CMK (cell line): ENCODE measurements around the gene CLPTM1L.
"Not testable (repeated sequence)": the region's sequence is repeated elsewhere in the genome, so short reads cannot be mapped to it uniquely, and the experiment has no call there.

ENCODE experiments used
- DNase-seq: peaks from one replicate; pipeline ENCODE4 v3.0.0-alpha.2; 2010; ENCODE audit warnings: low read depth

Gene CLPTM1L

GRCh38 chr5:1292139-1292538, 52.8 kb downstream of the CLPTM1L start:
- DNase-seq = no peak

GRCh38 chr5:1291611-1292080, 53.3 kb downstream of the CLPTM1L start:
- no peak for DNase-seq

DNA sequence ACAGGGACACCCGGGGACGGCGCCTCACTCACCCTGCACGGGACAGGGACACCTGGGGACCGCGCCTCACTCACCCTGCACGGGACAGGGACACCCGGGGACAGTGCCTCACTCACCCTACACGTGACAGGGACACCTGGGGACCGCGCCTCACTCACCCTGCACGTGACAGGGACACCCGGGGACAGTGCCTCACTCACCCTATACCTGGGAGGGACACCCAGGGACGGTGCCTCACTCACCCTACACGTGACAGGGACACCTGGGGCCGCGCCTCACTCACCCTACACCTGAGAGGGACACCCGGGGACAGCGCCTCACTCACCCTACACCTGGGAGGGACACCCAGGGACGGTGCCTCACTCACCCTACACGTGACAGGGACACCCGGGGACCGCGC, 53.9 kb downstream of the CLPTM1L start:
- DNase-seq = not testable (repeated sequence)

- DNase-seq = not testable (repeated sequence)
Measured at GRCh38 chr5:1289559-1289958, 55.3 kb downstream of the CLPTM1L start.

DNA sequence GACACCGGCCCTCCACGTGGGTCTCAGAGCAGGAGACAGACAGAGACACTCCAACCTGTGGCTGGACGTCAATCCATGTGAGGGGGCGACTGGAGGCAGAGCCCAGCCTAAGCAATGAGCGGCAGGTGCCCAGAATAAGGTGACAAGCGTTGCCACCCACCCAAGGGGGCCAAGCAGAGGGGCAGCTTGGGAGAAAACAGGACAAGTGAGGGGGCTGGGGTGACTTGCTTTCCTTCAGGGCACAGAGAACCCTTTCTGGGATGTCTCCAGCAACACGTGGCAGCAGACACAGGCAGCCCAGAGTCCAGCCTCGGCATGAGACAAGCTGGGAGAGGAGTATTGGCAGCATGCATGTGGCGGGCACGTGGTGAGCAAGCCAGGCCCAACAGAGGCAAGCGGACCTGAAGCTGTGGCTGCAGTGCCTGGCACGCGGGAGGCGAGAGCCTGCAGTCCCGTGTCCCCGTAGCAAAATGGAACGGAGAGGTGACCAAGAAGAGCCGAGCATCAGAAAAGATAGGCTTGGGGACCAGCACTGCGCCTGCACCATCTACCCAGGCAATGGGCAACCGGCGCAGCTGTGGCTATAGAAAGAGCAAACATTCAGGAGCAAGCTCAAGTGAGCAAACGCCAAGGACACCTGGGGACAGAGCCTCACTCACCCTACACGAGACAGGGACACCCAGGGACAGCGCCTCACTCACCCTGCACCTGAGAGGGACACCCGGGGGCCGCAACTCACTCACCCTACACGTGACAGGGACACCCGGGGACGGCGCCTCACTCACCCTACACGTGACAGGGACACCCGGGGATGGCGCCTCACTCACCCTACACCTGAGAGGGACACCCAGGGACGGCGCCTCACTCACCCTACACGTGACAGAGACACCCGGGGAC, 56.2 kb downstream of the CLPTM1L start:
- DNase-seq = no peak

- no peak for DNase-seq
Measured at GRCh38 chr5:1285883-1286291, 59.0 kb downstream of the CLPTM1L start.

DNA sequence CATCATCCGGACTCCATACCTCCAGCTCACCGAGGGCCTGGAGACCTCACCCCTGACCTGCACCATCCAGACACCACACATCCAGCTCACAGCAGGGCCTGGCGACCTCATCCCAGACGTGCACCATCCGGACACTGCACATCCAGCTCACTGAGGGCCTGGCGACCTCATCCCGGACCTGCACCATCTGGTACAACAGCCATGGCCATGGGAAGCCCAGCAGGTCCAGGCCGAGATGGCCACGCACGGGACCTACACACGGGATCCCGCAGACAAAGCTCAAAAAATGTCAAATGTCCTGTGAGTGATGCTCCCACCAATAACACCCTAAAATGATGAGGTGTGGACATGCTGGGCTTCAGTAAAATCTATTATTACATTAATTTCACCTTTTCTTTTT, 59.8 kb downstream of the CLPTM1L start:
- no peak for DNase-seq

- not testable (repeated sequence) for DNase-seq
Measured at GRCh38 chr5:1284336-1284970, 60.4 kb downstream of the CLPTM1L start.

DNA sequence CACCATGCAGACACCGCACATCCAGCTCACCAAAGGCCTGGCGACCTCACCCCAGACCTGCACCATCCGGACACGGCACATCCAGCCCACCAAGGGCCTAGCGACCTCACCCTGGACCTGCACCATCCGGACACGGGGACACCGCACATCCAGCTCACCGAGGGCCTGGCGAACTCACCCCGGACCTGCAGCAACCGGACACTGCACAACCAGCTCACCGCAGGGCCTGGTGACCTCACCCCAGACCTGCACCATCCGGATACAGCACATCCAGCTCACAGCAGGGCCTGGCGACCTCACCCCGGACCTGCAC, 61.2 kb downstream of the CLPTM1L start:
- not testable (repeated sequence) for DNase-seq

GRCh38 chr5:1282993-1283728, 61.7 kb downstream of the CLPTM1L start:
- DNase-seq = not testable (repeated sequence)

DNA sequence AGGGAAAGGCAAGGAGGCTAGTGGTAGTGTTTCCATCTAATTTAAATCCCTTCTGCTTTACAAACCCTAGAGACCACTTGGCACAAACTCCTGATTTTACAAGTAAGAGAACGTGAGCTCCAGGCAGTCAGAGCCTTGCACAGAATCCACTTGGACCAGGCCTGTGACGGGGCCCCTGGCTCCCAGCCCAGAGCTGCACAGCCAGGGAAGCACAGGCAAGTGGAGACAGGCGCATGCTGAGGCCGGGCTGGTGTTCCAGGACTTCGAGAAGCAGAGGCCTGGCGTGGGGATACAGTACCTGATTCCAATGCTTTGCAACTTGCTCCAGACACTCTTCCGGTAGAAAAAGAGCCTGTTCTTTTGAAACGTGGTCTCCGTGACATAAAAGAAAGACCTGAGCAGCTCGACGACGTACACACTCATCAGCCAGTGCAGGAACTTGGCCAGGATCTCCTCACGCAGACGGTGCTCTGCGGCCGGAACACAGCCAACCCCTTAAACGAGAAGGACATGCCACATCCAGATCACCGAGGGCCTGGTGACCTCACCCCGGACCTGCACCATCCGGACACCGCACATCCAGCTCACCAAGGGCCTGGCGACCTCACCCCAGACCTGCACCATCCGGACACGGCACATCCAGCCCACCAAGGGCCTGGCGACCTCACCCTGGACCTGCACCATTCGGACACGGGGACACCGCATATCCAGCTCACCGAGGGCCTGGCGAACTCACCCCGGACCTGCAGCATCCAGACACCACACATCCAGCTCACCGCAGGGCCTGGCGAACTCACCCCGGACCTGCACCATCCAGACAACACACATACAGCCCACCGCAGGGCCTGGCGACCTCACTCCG, 62.5 kb downstream of the CLPTM1L start:
- DNase-seq = no peak

GRCh38 chr5:1281038-1281882, 63.6 kb downstream of the CLPTM1L start:
- DNase-seq = no peak

DNA sequence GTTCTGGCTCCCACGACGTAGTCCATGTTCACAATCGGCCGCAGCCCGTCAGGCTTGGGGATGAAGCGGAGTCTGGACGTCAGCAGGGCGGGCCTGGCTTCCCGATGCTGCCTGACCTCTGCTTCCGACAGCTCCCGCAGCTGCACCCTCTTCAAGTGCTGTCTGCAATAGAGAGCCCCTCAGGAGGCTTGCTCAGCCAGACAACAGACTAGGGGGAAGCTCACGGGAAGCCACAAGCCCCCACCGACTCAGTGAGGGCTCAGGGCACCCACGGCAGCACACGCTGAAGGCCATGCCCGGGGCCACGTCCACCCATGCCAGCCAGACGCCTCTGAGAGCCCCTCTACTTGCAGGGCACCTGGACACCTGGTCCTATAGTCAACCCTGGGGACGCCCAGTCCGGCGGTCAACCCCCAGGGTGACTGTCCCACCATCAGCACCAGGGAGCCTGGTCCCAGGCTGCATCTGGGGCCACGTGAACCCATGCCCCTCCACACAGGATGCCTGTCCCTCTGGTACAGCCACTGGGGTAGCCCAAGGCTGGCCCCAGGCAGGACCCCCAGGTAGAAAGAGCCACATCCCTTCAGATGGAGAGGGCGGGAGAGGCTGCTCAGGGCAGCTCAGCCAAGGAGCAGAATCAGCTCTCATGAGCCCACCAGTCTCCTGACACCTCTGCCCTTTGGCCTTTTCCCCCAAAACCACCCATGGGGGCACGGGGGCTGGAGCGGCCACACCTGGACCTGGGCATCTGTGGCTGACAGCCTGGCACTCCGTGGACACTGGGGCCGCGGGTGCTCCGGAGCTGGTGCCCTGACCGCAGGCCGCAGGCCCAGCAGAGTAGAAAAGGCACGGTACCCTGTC, 64.5 kb downstream of the CLPTM1L start:
- DNase-seq = no peak

DNA sequence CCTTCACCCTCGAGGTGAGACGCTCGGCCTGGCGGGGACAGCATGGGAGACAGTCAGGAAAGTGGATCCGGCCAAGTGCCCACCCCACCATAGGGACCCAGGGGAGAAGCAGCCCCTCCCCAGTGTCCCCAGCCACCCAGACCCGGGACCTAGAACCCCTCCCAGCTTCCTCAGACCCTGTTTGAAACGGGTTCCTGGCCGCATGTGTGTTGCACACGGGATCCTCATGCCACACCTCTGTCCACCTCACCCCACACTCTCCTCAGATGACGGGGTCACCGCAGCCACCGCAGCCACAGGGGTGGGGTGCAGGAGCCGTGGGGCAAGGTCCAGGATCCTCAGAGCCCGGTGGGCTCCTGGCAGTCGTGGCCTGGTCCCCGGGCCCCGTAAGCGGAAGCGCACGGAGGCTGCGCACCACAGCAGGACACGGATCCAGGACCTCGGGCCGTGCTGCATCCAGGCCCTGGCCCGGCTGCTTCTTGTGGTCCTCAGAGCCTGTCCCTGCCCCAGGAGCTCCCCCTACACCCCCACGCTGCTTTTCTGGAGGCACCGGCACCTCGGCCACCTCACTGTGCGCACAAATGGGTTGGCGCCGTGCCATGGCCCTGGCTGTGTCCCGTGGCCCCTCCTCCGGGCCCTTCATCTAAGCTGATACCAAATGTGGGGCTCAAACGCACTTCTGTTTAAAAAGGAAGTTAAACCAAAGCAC, 65.3 kb downstream of the CLPTM1L start:
- no peak for DNase-seq

- DNase-seq = no peak
Measured at GRCh38 chr5:1278656-1279442, 66.0 kb downstream of the CLPTM1L start.

- no peak for DNase-seq
Measured at GRCh38 chr5:1278216-1278615, 66.7 kb downstream of the CLPTM1L start.

DNA sequence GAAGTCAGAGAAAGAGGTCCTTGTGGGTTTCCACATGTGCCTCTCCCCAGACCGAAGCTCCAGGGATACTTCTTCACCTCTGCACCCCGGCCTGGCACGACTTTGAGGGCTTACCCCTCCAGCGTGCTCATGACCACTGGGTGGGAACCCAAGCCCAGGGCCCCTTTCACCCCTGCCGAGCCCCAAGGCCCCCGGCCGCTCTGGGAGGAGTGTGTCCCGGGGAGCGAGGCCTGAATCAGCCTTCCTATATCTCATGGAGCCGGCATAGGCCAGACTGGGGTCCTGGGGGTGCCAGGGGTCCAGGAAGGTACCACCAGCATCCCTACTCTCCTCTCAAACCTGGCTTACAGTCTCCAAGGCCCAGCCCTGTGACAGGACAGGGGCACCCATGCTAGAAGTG, 67.1 kb downstream of the CLPTM1L start:
- DNase-seq = no peak

GRCh38 chr5:1277331-1277730, 67.6 kb downstream of the CLPTM1L start:
- no peak for DNase-seq
